Keratinocyte (primary cell): ENCODE data around the gene TMEM229B.

Source experiments
- EZH2 ChIP-seq: IDR thresholded peaks from one replicate; pipeline ENCODE4 v1.6.1; 2012; ENCODE audit warnings: inconsistent platforms, mild to moderate bottlenecking, low read length, moderate library complexity
- TF ChIP-seq, protein P1 (sequence below), 3 experiments: IDR thresholded peaks in 1 of 3; conservative IDR thresholded peaks in 1 of 3; optimal IDR thresholded peaks in 1 of 3; 2 replicates in 2 of 3; 3 replicates in 1 of 3; pipeline versions ENCODE3 to v1.5.1; 2011; ENCODE audit warnings: low read length in 3 of 3, mild to moderate bottlenecking in 3 of 3, moderate library complexity in 2 of 3, control low read depth in 1 of 3, inconsistent platforms in 1 of 3; ENCODE audit not compliant: insufficient read depth in 2 of 3; ENCODE audit errors: extremely low read depth in 1 of 3

DNA sequence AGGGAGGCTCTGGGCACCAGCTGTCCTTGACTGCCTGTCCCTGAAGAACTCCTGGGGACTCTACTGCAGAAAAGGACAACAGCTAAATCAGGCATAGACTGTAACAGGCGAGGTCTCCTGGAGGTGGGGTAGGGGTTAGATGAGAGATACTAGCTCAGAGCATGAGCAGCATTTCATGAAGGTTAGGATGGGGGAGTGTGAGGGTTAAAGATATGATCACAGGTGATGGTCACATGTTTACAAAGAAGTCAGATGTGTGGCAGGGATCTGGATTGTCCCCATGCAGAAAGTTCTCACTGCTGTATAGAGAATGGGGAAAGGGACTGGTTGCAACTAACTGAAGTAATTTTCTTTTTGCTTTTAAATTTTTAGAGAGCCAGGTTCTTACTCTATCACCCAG is 26.5 kb downstream of the TMEM229B start:
- TF ChIP-seq, protein P1, sequence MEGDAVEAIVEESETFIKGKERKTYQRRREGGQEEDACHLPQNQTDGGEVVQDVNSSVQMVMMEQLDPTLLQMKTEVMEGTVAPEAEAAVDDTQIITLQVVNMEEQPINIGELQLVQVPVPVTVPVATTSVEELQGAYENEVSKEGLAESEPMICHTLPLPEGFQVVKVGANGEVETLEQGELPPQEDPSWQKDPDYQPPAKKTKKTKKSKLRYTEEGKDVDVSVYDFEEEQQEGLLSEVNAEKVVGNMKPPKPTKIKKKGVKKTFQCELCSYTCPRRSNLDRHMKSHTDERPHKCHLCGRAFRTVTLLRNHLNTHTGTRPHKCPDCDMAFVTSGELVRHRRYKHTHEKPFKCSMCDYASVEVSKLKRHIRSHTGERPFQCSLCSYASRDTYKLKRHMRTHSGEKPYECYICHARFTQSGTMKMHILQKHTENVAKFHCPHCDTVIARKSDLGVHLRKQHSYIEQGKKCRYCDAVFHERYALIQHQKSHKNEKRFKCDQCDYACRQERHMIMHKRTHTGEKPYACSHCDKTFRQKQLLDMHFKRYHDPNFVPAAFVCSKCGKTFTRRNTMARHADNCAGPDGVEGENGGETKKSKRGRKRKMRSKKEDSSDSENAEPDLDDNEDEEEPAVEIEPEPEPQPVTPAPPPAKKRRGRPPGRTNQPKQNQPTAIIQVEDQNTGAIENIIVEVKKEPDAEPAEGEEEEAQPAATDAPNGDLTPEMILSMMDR (optimal IDR thresholded peaks at IDR 0.05 in 1 of 3, IDR thresholded peaks at IDR 0.05 in 1 of 3, conservative IDR thresholded peaks at IDR 0.05 in 1 of 3; ENCODE audit: extremely low read depth in 1 of 3, insufficient read depth in 2 of 3, low read length in 3 of 3): no peak
- no peak for TF ChIP-seq EZH2
